GM21529 (cell line): ENCODE data around the gene TDG.
"Not testable (repeated sequence)": the region's sequence is repeated elsewhere in the genome, so short reads cannot be mapped to it uniquely, and the experiment has no call there.

Experiments used
- ATAC-seq: cut with Tn5 transposase; IDR thresholded peaks from one replicate; pipeline ENCODE4 v1.9.1; 2021; ENCODE audit not compliant: unreplicated experiment

Gene TDG

DNA sequence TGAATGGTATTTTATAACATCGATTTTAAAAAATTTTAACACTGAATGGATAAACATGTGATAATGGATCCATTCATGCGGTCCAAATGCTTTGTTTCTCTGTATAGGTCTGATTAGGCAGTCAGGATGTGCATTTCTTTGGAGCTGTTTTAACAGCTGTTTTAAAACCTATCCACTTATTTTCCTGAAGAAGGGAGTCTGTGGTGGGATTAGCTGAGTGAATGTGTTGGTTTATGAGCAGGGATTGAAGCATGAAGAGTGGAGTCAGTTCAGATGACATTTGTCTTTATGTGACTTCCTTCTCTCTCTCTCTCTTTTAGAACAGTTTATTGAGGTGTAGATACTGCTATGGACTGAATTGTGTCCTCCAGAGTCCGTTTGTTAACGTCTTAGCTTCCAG lies 46.7 kb downstream of the TDG start:
- no peak for ATAC-seq

DNA sequence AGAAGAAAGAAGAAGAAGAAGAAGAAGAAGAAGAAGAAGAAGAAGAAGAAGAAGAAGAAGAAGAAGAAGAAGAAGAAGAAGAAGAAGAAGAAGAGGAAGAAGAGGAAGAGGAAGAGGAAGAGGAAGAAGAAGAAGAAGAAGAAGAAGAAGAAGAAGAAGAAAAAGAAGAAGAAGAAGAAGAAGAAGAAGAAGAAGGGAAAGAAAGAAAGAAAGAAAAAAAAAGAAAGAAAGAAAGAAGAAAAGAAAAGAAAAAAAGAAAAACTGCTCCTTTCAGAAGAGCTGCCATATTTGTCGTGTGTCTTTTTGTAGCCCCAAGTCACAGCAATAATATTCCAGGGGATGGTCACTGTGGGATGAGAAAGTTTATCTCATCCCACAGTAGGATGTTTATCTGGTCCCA lies 56.2 kb downstream of the TDG start:
- not testable (repeated sequence) for ATAC-seq

DNA sequence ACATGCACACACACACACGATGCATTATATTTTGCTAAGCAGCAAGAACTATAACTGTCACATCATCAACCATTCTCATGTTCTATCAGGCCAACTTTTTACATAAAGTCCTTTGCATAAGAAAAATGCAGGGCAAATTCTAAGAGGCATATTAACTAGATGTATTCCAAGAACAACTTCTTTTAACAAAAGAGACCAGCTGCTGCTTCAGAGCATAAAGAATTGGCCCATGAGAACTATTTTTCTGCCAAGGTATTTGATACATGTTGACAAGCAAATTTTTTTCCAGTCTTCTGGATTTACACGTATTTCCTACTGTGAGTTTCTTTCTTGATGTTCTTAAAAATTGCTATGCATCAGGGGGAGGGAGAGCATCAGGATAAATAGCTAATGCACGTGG lies 57.1 kb downstream of the TDG start:
- ATAC-seq: no peak

DNA sequence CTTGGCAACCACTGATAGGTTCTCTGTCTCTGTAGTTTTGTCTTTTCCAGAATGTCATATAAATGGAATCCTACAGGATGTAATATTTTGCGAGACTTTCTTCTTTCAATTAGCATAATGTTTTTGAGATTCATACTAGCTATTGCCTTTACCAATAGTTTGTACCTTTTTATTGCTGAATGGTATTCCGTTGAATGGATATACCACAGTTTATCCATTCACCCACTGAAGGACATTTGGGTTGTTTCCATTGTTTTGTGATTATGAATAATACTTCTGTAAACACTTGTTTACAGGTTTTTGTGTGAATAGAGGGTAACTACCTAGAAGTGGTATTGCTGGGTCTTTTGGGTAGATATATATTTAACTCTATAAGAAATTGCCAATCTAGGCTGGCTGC lies 58.0 kb downstream of the TDG start:
- ATAC-seq: no peak

DNA sequence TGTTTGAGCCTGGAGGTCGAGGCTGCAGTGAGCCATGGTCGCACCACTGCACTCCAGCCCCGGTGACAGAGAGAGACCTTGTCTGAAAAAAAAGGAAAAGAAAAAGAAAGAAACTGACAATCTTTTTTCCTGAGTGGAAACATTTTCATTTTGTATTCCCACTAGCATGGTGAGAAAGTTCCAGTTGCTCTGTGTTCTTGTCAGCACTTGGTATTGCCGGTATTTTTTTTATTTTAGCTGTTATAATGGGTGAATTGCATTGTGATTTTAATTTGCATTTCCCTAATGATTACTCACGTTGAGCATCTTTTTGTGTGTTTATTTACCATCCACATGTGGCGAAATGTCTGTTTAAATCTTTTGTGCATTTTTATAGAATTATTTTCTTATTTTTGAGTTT lies 58.7 kb downstream of the TDG start:
- ATAC-seq: no peak

DNA sequence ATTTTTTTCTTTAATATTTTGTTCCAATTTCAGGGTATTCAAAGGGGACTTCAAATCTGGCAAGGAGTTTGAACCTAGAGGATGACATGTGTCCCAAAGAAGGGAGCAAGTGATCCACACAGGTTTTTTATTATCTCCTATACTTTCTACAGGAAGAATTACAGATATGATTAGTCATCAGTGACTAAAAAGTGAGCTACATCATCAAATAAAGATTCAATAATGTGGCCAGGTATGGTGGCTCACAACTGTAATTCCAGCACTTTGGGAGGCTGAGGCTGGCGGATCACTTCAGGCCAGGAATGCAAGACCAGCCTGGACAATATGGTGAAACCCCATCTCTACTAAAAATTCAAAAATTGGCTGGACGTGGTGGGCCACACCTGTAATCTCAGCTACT lies 60.1 kb downstream of the TDG start:
- ATAC-seq: no peak

DNA sequence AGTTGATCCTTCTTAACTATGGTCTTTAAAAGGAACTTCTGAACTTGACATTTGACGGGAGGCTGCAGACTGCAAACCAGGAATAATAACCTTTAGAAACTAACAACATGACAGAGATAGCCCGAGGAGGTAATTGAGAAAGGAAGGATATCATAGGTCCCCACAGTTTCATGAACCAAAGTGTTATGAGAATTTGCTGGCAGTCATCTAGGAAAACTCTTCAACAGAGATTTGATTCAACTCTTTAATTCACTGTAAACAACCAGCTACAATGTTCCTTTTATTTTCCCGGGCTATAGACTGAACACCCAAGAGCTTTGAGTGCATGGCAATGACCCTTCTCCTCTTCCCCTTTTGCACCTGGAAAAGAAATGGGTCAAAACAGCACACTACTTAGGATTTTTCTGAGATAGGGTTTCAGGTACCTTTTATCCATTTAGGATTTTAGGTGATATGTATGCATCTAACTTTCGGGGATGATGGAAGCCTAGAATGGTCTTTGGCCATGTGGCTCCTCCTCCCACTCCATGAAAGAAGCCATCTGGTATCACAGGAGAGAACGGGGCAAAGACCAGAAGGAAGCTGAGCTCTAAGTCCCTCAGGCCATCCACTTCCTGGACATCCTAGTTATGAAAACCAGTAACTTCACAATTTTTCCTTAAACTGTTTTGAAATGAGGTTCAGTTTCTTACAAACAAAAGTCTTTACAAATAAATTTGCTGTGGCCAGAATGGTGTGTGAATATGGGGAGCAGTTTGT lies 61.3 kb downstream of the TDG start:
- ATAC-seq: no peak

DNA sequence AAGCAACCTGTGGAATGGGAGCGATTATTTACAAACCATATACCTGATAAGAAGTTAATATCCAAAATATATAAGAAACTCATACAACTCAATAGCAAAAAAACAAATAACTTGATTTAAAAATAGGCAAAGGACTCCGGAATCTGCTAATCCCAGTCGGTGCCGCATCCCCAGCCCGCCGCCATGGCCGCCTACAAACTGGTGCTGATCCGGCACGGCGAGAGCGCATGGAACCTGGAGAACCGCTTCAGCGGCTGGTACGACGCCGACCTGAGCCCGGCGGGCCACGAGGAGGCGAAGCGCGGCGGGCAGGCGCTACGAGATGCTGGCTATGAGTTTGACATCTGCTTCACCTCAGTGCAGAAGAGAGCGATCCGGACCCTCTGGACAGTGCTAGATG lies 64.9 kb downstream of the TDG start:
- ATAC-seq: not testable (repeated sequence)

DNA sequence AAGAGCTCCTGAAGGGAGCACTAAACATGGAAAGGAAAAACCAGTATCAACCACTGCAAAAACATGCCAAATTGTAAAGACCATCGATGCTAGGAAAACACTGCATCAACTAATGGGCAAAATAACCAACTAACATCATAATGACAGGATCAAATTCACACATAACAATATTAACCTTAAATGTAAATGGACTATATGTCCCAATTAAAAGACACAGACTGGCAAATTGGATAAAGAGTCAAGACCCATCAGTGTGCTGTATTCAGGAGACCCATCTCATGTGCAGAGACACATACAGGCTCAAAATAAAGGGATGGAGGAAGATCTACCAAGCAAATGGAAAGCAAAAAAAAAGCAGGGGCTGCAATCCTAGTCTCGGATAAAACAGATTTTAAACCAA lies 70.5 kb downstream of the TDG start:
- not testable (repeated sequence) for ATAC-seq
